KMS-11 (cell line): Measurements from ENCODE around the gene RAB11FIP2.

Experiments
- H2AFZ ChIP-seq: fragments of 200-600 bp; sonication (generic); 2 replicates; pipeline ENCODE4 v1.6.1; 2016; ENCODE audit warnings: antibody characterized with exemption, mixed run types, low read depth
- H3K27ac ChIP-seq: fragments of 200-600 bp; sonication (generic); 2 replicates; pipeline ENCODE4 v1.6.1; 2016; ENCODE audit warnings: mild to moderate bottlenecking, mixed run types
- H3K27me3 ChIP-seq: fragments of 200-600 bp; sonication (generic); 2 replicates; pipeline ENCODE4 v1.6.1; 2017; ENCODE audit warnings: mild to moderate bottlenecking, low read depth, mixed run types, moderate library complexity; ENCODE audit not compliant: insufficient read depth
- H3K36me3 ChIP-seq: fragments of 200-600 bp; sonication (generic); 2 replicates; pipeline ENCODE4 v1.6.1; 2017; ENCODE audit warnings: mild to moderate bottlenecking, mixed run types; ENCODE audit not compliant: insufficient read depth
- H3K4me1 ChIP-seq: fragments of 200-600 bp; sonication (generic); 2 replicates; pipeline ENCODE4 v1.6.1; 2016; ENCODE audit warnings: mild to moderate bottlenecking, low read depth, mixed run types; ENCODE audit not compliant: poor library complexity, severe bottlenecking
- H3K4me2 ChIP-seq: fragments of 200-600 bp; sonication (generic); 2 replicates; pipeline ENCODE4 v1.7.0; 2016; ENCODE audit warnings: mild to moderate bottlenecking, mixed run types
- H3K4me3 ChIP-seq: fragments of 200-600 bp; sonication (generic); IDR thresholded peaks from 2 replicates; pipeline ENCODE4 v1.6.1; 2017; ENCODE audit warnings: low read depth, low read length, mixed read lengths; ENCODE audit not compliant: insufficient read depth
- H3K79me2 ChIP-seq: fragments of 200-600 bp; sonication (generic); 2 replicates; pipeline ENCODE4 v1.6.1; 2016; ENCODE audit warnings: low read depth, mixed run types; ENCODE audit not compliant: insufficient read depth
- H3K9ac ChIP-seq: fragments of 200-600 bp; sonication (generic); 2 replicates; pipeline ENCODE4 v1.6.1; 2016; ENCODE audit warnings: mild to moderate bottlenecking, mixed run types
- H4K20me1 ChIP-seq: fragments of 200-600 bp; sonication (generic); 2 replicates; pipeline ENCODE4 v1.6.1; 2016; ENCODE audit warnings: mild to moderate bottlenecking, mixed run types; ENCODE audit not compliant: insufficient read depth
- TF ChIP-seq, protein P1 (sequence below): fragments of 200-600 bp; sonication (generic); conservative IDR thresholded peaks from 2 replicates; pipeline ENCODE4 v1.6.1; 2017; ENCODE audit warnings: low read depth, mild to moderate bottlenecking, antibody characterized with exemption, low read length, moderate library complexity, mixed read lengths

The RAB11FIP2 gene

DNA sequence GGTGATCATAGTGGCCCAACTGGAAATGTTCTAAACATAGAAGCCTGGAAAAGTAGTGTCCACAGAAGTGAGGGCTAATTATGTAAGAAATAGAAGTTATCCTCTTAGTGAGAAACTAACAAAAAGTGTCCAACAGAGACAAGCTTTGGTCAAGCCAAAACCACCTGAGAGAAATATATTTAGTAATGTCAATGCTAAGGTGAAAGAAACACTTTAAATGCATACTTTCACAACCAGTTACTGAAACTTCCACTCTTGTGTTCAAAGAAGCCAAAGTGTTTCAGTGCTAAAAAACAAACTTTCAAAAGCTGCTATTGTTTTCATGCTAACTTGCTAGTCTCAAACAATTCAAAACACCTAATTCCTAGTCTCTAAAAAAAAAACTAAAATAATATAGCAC, 18.1 kb downstream of the RAB11FIP2 start:
- no peaks in the 10 kb centered on the region for H3K79me2 ChIP-seq
- H3K27ac ChIP-seq: peak overlapping the region; percentile 41; the same call in 1 of the 2 replicates
- H3K4me3 ChIP-seq: no peak overlapping the region
- no peaks in the 10 kb centered on the region for H3K27me3 ChIP-seq
- no peak overlapping the region for H2AFZ ChIP-seq
- no peaks in the 10 kb centered on the region for H3K36me3 ChIP-seq
- H4K20me1 ChIP-seq: no peaks in the 10 kb centered on the region
- H3K4me2 ChIP-seq: peak overlapping the region; percentile 85
- no peak overlapping the region for H3K9ac ChIP-seq
- peaks cover 57% of the 10 kb centered on the region for H3K4me1 ChIP-seq
- TF ChIP-seq, protein P1, sequence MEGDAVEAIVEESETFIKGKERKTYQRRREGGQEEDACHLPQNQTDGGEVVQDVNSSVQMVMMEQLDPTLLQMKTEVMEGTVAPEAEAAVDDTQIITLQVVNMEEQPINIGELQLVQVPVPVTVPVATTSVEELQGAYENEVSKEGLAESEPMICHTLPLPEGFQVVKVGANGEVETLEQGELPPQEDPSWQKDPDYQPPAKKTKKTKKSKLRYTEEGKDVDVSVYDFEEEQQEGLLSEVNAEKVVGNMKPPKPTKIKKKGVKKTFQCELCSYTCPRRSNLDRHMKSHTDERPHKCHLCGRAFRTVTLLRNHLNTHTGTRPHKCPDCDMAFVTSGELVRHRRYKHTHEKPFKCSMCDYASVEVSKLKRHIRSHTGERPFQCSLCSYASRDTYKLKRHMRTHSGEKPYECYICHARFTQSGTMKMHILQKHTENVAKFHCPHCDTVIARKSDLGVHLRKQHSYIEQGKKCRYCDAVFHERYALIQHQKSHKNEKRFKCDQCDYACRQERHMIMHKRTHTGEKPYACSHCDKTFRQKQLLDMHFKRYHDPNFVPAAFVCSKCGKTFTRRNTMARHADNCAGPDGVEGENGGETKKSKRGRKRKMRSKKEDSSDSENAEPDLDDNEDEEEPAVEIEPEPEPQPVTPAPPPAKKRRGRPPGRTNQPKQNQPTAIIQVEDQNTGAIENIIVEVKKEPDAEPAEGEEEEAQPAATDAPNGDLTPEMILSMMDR: no peak

DNA sequence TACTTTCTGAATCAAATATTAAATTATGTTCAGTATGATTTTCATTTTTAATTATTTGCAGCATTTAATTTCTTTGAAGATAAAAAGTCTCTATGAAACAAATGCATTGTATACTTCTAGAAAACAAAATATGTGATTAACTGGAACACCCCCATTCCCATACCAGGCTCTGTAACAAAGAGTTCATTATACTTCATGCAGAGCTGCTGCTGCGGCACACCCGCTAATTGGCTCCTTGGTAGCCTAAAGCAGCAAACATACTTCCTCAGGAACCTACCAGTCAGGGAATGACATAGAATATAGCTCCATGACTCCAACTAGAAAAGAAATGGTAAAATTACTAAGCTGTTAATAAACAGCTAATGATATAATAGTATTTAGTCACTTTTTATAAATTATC, 19.3 kb downstream of the RAB11FIP2 start:
- Histone ChIP-seq H3K27me3 (no peaks in the 10 kb centered on the region), H3K36me3 (no peaks in the 10 kb centered on the region), H3K4me1 (peaks cover 55% of the 10 kb centered on the region), H4K20me1 (no peaks in the 10 kb centered on the region), H3K9ac (no peak overlapping the region), H3K4me3 (no peak overlapping the region), H2AFZ (no peak overlapping the region), H3K4me2 (peak overlapping the region; percentile 49; the same call in 1 of the 2 replicates), H3K79me2 (no peaks in the 10 kb centered on the region), H3K27ac (no peak overlapping the region)
- TF ChIP-seq, protein P1: no peak

DNA sequence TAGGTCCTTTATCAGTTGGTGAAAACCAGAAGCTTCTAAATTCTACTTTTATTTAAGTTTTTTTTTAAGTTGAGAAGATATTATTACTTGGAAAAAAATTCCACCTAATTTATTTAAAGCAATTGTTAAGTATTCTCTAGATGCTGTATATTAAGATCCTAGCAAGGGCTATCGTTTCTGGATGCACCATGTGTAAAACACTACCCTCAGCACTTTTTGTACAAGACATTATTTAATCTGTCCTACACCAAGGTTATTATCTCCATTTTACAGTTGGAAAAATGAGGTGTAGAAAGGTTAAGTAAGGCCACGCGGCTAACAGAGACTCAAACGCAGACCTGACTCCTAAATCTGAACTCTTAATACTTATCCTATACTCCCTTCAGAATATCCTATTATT, 19.8 kb downstream of the RAB11FIP2 start:
- H3K9ac ChIP-seq: no peak overlapping the region
- H3K79me2 ChIP-seq: no peaks in the 10 kb centered on the region
- H3K36me3 ChIP-seq: no peaks in the 10 kb centered on the region
- peaks cover 51% of the 10 kb centered on the region for H3K4me1 ChIP-seq
- no peak overlapping the region for H3K4me3 ChIP-seq
- no peak overlapping the region; the same call in 1 of the 2 replicates for H3K4me2 ChIP-seq
- TF ChIP-seq, protein P1: no peak
- H4K20me1 ChIP-seq: no peaks in the 10 kb centered on the region
- no peak overlapping the region for H2AFZ ChIP-seq
- H3K27me3 ChIP-seq: no peaks in the 10 kb centered on the region
- no peak overlapping the region for H3K27ac ChIP-seq

DNA sequence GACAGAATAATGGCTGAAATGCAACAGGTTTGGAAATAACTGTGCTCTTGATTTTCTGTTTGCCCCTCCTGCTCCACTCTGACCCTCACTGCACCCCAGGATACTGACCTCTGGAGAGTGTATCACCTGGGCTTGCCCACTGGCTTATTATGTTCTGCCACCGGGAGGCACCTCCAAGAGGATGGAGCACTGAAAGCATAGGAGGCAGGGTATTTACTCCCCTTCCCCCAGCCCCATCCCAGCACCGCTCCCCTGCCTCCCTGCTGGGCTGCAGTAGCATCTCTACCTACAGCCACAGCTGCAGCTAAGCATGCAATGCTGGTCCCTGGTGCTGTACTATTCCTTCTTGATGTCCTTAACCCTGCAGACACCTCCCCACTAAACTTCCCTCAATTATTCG, 26.4 kb downstream of the RAB11FIP2 start:
- no peak overlapping the region for H3K9ac ChIP-seq
- H4K20me1 ChIP-seq: no peaks in the 10 kb centered on the region
- TF ChIP-seq, protein P1: no peak
- no peak overlapping the region for H3K4me3 ChIP-seq
- H3K4me2 ChIP-seq: no peak overlapping the region
- H3K79me2 ChIP-seq: no peaks in the 10 kb centered on the region
- no peaks in the 10 kb centered on the region for H3K36me3 ChIP-seq
- H2AFZ ChIP-seq: no peak overlapping the region
- peaks cover under 1% of the 10 kb centered on the region for H3K4me1 ChIP-seq
- H3K27ac ChIP-seq: no peak overlapping the region
- H3K27me3 ChIP-seq: no peaks in the 10 kb centered on the region
